Aorta (tissue), 5 donors: ENCODE results near the gene JCHAIN. TPM values are rescaled to one million over a fixed set of nuclear protein-coding genes. Genes with fewer than 3 reads are reported as not detected.
"Not testable (repeated sequence)": the region's sequence is repeated elsewhere in the genome, so short reads cannot be mapped to it uniquely, and the experiment has no call there.

Experiments used
- ATAC-seq: fragments of 200-7000 bp; cut with Tn5 transposase; one replicate; pipeline ENCODE4 v1.9.1; 2022; ENCODE audit warnings: moderate library complexity; ENCODE audit not compliant: low FRiP score
- DNase-seq, 2 donors: peaks; one replicate each; pipeline ENCODE4 v3.0.0-alpha.2; 2020
- H3K27ac ChIP-seq, 2 donors: one replicate each; pipeline ENCODE4 v1.5.1; 2013; ENCODE audit warnings: low read length in 2 of 2, mild to moderate bottlenecking in 2 of 2, moderate library complexity in 2 of 2, control low read depth in 1 of 2, inconsistent platforms in 1 of 2, low read depth in 1 of 2
- H3K27me3 ChIP-seq, 2 donors: one replicate each; pipeline ENCODE4 v1.6.1; 2013; ENCODE audit warnings: control low read depth in 1 of 2, low read length in 1 of 2, mild to moderate bottlenecking in 1 of 2, moderate library complexity in 1 of 2; ENCODE audit not compliant: insufficient read depth in 2 of 2, control insufficient read depth in 1 of 2
- H3K36me3 ChIP-seq, 2 donors: one replicate each; pipeline ENCODE4 v1.6.1; 2013; ENCODE audit warnings: control low read depth in 1 of 2, low read length in 1 of 2, mild to moderate bottlenecking in 1 of 2; ENCODE audit not compliant: insufficient read depth in 2 of 2, control insufficient read depth in 1 of 2
- H3K4me1 ChIP-seq, 2 donors: one replicate each; pipeline ENCODE4 v1.6.1; 2013; ENCODE audit warnings: low read length in 2 of 2, control low read depth in 1 of 2, mild to moderate bottlenecking in 1 of 2, moderate library complexity in 1 of 2; ENCODE audit not compliant: insufficient read depth in 2 of 2, control insufficient read depth in 1 of 2
- H3K4me3 ChIP-seq, 2 donors: one replicate each; pipeline ENCODE4 v1.5.1; 2013; ENCODE audit warnings: low read length in 2 of 2, control low read depth in 1 of 2, mild to moderate bottlenecking in 1 of 2
- H3K9me3 ChIP-seq: one replicate; pipeline ENCODE4 v1.6.1; 2013; ENCODE audit warnings: mild to moderate bottlenecking, low read length; ENCODE audit not compliant: control insufficient read depth
- WGBS, 2 donors: extraction: QIAGEN DNeasy Blood & Tissue Kit; methylation state at CpG; one replicate each; pipeline ENCODE4 v1.1.7; 2013; 5-methylcytosine and 5-hydroxymethylcytosine counted together
- intact Hi-C, 2 donors: fragments of 100-400 bp; cut with DNase I; formaldehyde crosslinking; loops; one replicate each; pipeline versions ENCODE4 v1.14.2 to v1.15.0; 2022
- polyA plus RNA-seq, 2 donors: library from polyadenylated mRNA; stranded (reverse); fragments of 200-250 nt; gene quantifications; one replicate each; pipeline ENCODE4 v1.2.3, GENCODE V29; 2013
- total RNA-seq, 2 donors: library from RNA; stranded (reverse); fragmentation: NEBNext Ultra II Directional; extraction: Animal tissue kit (Norgen Biotek cat#: 25700); gene quantifications; one replicate each; pipeline ENCODE4 v1.2.1, GENCODE V29; 2021
- donor health status: healthy with polysubstance abuse.
- donor health status: Bipolar disorder and iron deficiency.
- donor health status: DM: no; HTN: no; CAD: no.
- donor health status: DM: no; HTN: no; CAD: no.
- donor health status: DM: yes; HTN: yes; CAD: no.

JCHAIN gene
- total and polyA plus RNA-seq, 4 donors, result 2.7 to 33.8 (median 15.7) TPM

GRCh38 chr4:70667740-70668535, 1.6 kb upstream of the JCHAIN start:
- intact Hi-C loops, result no loop called here
- Histone ChIP-seq H3K36me3 (no peaks in the 10 kb centered on the region), H3K27ac (no peak overlapping the region), H3K4me3 (no peak overlapping the region), H3K27me3 (no peaks in the 10 kb centered on the region), H3K4me1 (no peaks in the 10 kb centered on the region), H3K9me3 (no peaks in the 10 kb centered on the region)
- ATAC-seq (no peak), DNase-seq (no peak)
- 37 to 49% methylated on average over 3 of the region's 3 CpGs for WGBS, 2 donors

- H3K4me3 ChIP-seq, DNase-seq, H3K9me3 ChIP-seq, ATAC-seq, H3K36me3 ChIP-seq, H3K27ac ChIP-seq, H3K27me3 ChIP-seq, intact Hi-C loops, H3K4me1 ChIP-seq: not testable (repeated sequence)
- WGBS, 2 donors, result 91 to 95% methylated on average over 5 of the region's 5 CpGs
These were observed 4.9 kb downstream of the JCHAIN start for GRCh38 chr4:70661309-70661922.

- Histone ChIP-seq H3K27ac (no peak overlapping the region), H3K36me3 (no peaks in the 10 kb centered on the region), H3K9me3 (no peaks in the 10 kb centered on the region), H3K27me3 (no peaks in the 10 kb centered on the region), H3K4me3 (no peak overlapping the region), H3K4me1 (no peaks in the 10 kb centered on the region)
- ATAC-seq (no peak), DNase-seq (no peak)
- intact Hi-C loops, result no loop called here
- 82 to 87% methylated on average over 4 of the region's 4 CpGs for WGBS, 2 donors
These were observed 6.2 kb downstream of the JCHAIN start for GRCh38 chr4:70660106-70660505.

GRCh38 chr4:70658418-70658817, 7.9 kb downstream of the JCHAIN start:
- no peaks in the 10 kb centered on the region for H3K27me3 ChIP-seq
- no peaks in the 10 kb centered on the region for H3K4me1 ChIP-seq
- DNase-seq (no peak), ATAC-seq (no peak)
- no peak overlapping the region for H3K27ac ChIP-seq
- 55 to 59% methylated on average over 3 of the region's 3 CpGs for WGBS, 2 donors
- H3K9me3 ChIP-seq, result no peaks in the 10 kb centered on the region
- intact Hi-C loops, result no loop called here
- H3K36me3 ChIP-seq, result no peaks in the 10 kb centered on the region
- no peak overlapping the region for H3K4me3 ChIP-seq

- no peak overlapping the region for H3K4me3 ChIP-seq
- WGBS, 2 donors, result 68 to 69% methylated on average over 5 of the region's 5 CpGs
- H3K36me3 ChIP-seq, result no peaks in the 10 kb centered on the region
- no peaks in the 10 kb centered on the region for H3K4me1 ChIP-seq
- no peak for DNase-seq
- H3K27me3 ChIP-seq, result no peaks in the 10 kb centered on the region
- intact Hi-C loops, result no loop called here
- ATAC-seq, result no peak
- no peak overlapping the region for H3K27ac ChIP-seq
- H3K9me3 ChIP-seq, result no peaks in the 10 kb centered on the region
These were observed 9.0 kb downstream of the JCHAIN start for GRCh38 chr4:70657326-70657725.

- intact Hi-C loops, result loop anchor here in 1 of 2 donors (5.0 kb wide), 1 partner anchor 33 kb away; the partner anchor contains the start of gene UTP3
- Histone ChIP-seq H3K9me3 (no peaks in the 10 kb centered on the region), H3K4me1 (no peaks in the 10 kb centered on the region), H3K27me3 (no peaks in the 10 kb centered on the region), H3K4me3 (no peak overlapping the region), H3K27ac (no peak overlapping the region), H3K36me3 (no peaks in the 10 kb centered on the region)
- ATAC-seq (no peak), DNase-seq (no peak)
- WGBS, 2 donors, result 56 to 78% methylated on average over 5 of the region's 5 CpGs
These were observed 11.7 kb downstream of the JCHAIN start for GRCh38 chr4:70654605-70655011.

- Histone ChIP-seq H3K4me3 (no peak overlapping the region), H3K9me3 (no peaks in the 10 kb centered on the region), H3K36me3 (no peaks in the 10 kb centered on the region), H3K27me3 (no peaks in the 10 kb centered on the region), H3K4me1 (no peaks in the 10 kb centered on the region), H3K27ac (no peak overlapping the region)
- intact Hi-C loops, result loop anchor here in 1 of 2 donors (5.0 kb wide), 1 partner anchor 35 kb away; the partner anchor contains the start of gene UTP3
- ATAC-seq (peak; percentile 72), DNase-seq (no peak)
- WGBS, 2 donors, result 3 to 4% methylated on average over 4 of the region's 4 CpGs
These were observed 14.3 kb downstream of the JCHAIN start for GRCh38 chr4:70651864-70652506.

GRCh38 chr4:70650741-70651140, 15.6 kb downstream of the JCHAIN start:
- WGBS, 2 donors, result 84 to 85% methylated on average over 4 of the region's 4 CpGs
- intact Hi-C loops, result loop anchor here in 1 of 2 donors (5.0 kb wide), 1 partner anchor 37 kb away; the partner anchor contains the start of gene UTP3
- not testable (repeated sequence) for ATAC-seq, H3K36me3 ChIP-seq, H3K27me3 ChIP-seq, H3K27ac ChIP-seq, DNase-seq, H3K4me1 ChIP-seq, H3K4me3 ChIP-seq, H3K9me3 ChIP-seq
